GM12891 (cell line): ENCODE results near the gene INPP5B.

Experiments used
- POLR2A ChIP-seq: IDR thresholded peaks from 2 replicates; pipeline ENCODE4 v1.6.1; 2011; ENCODE audit warnings: low read depth, low read length, control low read depth
- POLR2AphosphoS5 ChIP-seq: IDR thresholded peaks from 2 replicates; pipeline ENCODE4 v1.6.1; 2011; ENCODE audit warnings: low read depth, low read length, control low read depth

- TF ChIP-seq POLR2AphosphoS5 (no peak), POLR2A (no peak)
Observed at GRCh38 chr1:37884145-37884544, 62.7 kb downstream of the INPP5B start.
